Dendritic cell treated with granulocyte-macrophage colony-stimulating factor and Interleukin-4, amounts not matched to agents 40 ng/mL and 50 ng/mL, for 4 days (primary cell): ENCODE data around the gene SLC35E2B.
"Not testable (repeated sequence)": the region's sequence is repeated elsewhere in the genome, so short reads cannot be mapped to it uniquely, and the experiment has no call there.

Experiments
- H3K27ac Mint-ChIP-seq: one replicate; pipeline ENCODE4 v1.8.0; 2022; ENCODE audit warnings: mild to moderate bottlenecking, mixed read lengths
- H3K27me3 Mint-ChIP-seq: one replicate; pipeline ENCODE4 v1.8.0; 2022; ENCODE audit warnings: mild to moderate bottlenecking, mixed read lengths
- H3K36me3 Mint-ChIP-seq: one replicate; pipeline ENCODE4 v1.8.0; 2022; ENCODE audit warnings: low read depth, mixed read lengths
- H3K4me1 Mint-ChIP-seq: one replicate; pipeline ENCODE4 v1.8.0; 2022; ENCODE audit warnings: low read depth, mixed read lengths
- H3K4me3 Mint-ChIP-seq: one replicate; pipeline ENCODE4 v1.8.0; 2022; ENCODE audit warnings: mild to moderate bottlenecking, moderate library complexity, mixed read lengths
- H3K9me3 Mint-ChIP-seq: one replicate; pipeline ENCODE4 v1.8.0; 2022; ENCODE audit warnings: mixed read lengths
- intact Hi-C: fragments of 100-400 bp; cut with micrococcal nuclease; formaldehyde crosslinking; loops from one replicate; pipeline ENCODE4 v1.15.0; 2022

SLC35E2B gene

GRCh38 chr1:1721201-1721600, 28.6 kb upstream of the SLC35E2B start:
- no peak overlapping the region for H3K4me3 Mint-ChIP-seq
- peaks cover 54% of the 10 kb centered on the region for H3K36me3 Mint-ChIP-seq
- H3K4me1 Mint-ChIP-seq, result no peaks in the 10 kb centered on the region
- H3K27me3 Mint-ChIP-seq, result no peaks in the 10 kb centered on the region
- no peaks in the 10 kb centered on the region for H3K9me3 Mint-ChIP-seq
- no peak overlapping the region for H3K27ac Mint-ChIP-seq
- intact Hi-C loops, result no loop called here

DNA sequence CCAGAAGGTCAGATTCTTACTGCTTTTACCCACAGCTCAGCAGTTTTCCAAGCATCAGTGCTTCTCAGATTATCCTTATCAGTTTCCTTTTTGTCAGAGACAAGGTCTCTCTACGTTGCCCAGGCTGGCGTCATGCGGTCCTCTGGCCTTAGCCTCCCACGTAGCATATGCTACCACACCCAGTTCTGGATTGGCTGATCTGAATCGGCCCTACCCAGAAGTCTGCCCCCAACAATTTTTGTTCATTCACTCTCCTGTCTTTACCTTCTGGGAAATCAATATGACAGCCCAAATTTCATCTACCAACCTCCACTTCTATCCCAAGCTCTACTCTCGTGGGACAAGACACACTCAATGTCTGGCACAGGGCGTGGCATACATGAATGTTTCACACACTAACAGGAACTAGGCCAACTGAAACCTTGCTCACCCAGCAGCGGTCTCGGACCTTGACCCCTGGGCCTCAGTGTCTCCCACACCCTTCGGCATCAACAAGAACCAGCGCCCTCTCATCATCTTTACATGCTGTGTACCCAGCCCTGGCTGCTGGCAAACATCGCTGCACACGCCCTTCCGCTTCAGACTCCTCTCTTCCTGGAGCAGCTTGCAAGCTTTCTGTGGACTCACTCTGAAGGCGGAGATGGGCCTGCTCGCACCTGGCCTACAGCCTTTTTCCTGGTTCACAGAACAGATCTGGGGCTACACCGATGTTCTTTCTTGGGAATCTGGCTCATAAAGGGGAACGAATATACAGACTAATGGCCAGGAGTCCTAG, 22.7 kb upstream of the SLC35E2B start:
- H3K27ac Mint-ChIP-seq, H3K4me1 Mint-ChIP-seq, H3K9me3 Mint-ChIP-seq, intact Hi-C loops, H3K27me3 Mint-ChIP-seq, H3K4me3 Mint-ChIP-seq: not testable (repeated sequence)
- H3K36me3 Mint-ChIP-seq, result peaks cover 54% of the 10 kb centered on the region

DNA sequence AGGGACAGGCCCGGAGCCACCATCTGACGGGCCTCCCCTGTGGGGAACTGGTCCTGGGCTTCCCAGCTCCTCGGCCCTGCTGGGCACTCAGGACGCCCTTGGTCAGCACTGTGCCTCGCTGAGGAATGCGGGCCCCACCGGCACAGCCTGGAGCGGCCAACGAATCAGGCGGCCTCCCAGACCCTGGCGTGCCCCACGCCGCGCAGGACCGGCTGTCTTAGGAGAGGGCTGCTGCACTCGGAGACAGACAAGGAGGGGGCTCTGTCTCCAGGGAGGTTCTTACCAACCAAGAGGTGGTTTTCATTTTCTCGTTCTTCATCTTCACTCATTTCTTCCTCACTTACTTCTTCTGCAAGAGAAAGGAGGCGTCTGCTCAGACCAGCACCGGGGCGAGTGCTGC, 15.3 kb upstream of the SLC35E2B start:
- H3K27me3 Mint-ChIP-seq, H3K9me3 Mint-ChIP-seq, H3K27ac Mint-ChIP-seq, intact Hi-C loops, H3K4me3 Mint-ChIP-seq, H3K4me1 Mint-ChIP-seq: not testable (repeated sequence)
- peaks cover 41% of the 10 kb centered on the region for H3K36me3 Mint-ChIP-seq

- intact Hi-C loops, H3K4me3 Mint-ChIP-seq, H3K4me1 Mint-ChIP-seq, H3K27me3 Mint-ChIP-seq, H3K27ac Mint-ChIP-seq, H3K9me3 Mint-ChIP-seq: not testable (repeated sequence)
- peaks cover 41% of the 10 kb centered on the region for H3K36me3 Mint-ChIP-seq
Observed at GRCh38 chr1:1707241-1707640, 14.6 kb upstream of the SLC35E2B start.

- intact Hi-C loops, H3K9me3 Mint-ChIP-seq, H3K27me3 Mint-ChIP-seq, H3K27ac Mint-ChIP-seq, H3K4me1 Mint-ChIP-seq, H3K4me3 Mint-ChIP-seq: not testable (repeated sequence)
- H3K36me3 Mint-ChIP-seq, result peaks cover 39% of the 10 kb centered on the region
Observed at GRCh38 chr1:1705623-1706022, 13.0 kb upstream of the SLC35E2B start.

- intact Hi-C loops, H3K27ac Mint-ChIP-seq, H3K27me3 Mint-ChIP-seq, H3K4me1 Mint-ChIP-seq, H3K9me3 Mint-ChIP-seq, H3K4me3 Mint-ChIP-seq: not testable (repeated sequence)
- H3K36me3 Mint-ChIP-seq, result peaks cover 35% of the 10 kb centered on the region
Observed at GRCh38 chr1:1704284-1704957, 11.8 kb upstream of the SLC35E2B start.

DNA sequence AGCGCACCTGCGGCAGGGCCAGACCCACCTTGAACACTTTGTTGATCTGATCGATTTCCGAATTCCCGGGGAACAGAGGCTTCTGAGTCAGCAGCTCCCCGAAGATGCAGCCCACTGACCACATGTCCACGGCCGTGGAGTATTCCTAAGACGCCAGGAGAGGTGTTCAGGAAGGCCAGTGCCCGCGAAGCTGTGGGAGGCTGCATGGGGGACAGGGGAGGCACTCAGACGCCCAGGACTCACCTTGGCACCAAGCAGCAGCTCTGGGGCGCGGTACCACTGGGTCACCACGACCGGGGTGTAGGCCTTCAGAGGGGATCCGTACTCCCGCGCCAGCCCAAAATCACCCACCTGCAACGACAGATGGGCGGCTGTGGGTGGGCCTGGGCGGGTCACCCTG, 11.2 kb upstream of the SLC35E2B start:
- Mint-ChIP-seq H3K36me3 (peaks cover 35% of the 10 kb centered on the region), H3K27ac (no peak overlapping the region), H3K4me1 (no peaks in the 10 kb centered on the region), H3K4me3 (no peak overlapping the region), H3K9me3 (no peaks in the 10 kb centered on the region), H3K27me3 (peaks cover 3% of the 10 kb centered on the region)
- intact Hi-C loops, result no loop called here

DNA sequence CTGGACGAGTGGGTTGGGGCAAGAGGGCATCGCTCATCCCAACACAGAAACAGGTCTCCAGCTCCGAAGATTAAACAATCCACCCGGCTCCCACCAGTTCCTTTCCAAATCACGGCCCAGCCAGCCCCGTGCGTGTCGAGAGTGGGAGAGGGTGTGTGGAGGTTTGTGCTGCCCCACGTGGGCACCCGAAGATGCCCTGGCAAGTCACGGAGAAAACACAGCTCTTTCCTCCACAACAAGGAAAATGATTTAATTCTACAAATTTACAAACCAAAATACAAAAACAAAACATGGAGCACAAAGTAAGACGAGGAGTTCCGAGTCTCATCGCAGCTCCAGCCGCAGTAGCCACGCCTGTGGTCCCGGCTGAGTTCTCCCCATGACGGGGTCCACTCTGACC, 9.9 kb upstream of the SLC35E2B start:
- H3K4me1 Mint-ChIP-seq, intact Hi-C loops, H3K9me3 Mint-ChIP-seq, H3K27me3 Mint-ChIP-seq, H3K4me3 Mint-ChIP-seq, H3K27ac Mint-ChIP-seq: not testable (repeated sequence)
- peaks cover 28% of the 10 kb centered on the region for H3K36me3 Mint-ChIP-seq

- H3K27me3 Mint-ChIP-seq, H3K4me3 Mint-ChIP-seq, H3K4me1 Mint-ChIP-seq, H3K9me3 Mint-ChIP-seq, intact Hi-C loops, H3K27ac Mint-ChIP-seq: not testable (repeated sequence)
- H3K36me3 Mint-ChIP-seq, result peaks cover 17% of the 10 kb centered on the region
Observed at GRCh38 chr1:1700557-1700956, 8.0 kb upstream of the SLC35E2B start.

DNA sequence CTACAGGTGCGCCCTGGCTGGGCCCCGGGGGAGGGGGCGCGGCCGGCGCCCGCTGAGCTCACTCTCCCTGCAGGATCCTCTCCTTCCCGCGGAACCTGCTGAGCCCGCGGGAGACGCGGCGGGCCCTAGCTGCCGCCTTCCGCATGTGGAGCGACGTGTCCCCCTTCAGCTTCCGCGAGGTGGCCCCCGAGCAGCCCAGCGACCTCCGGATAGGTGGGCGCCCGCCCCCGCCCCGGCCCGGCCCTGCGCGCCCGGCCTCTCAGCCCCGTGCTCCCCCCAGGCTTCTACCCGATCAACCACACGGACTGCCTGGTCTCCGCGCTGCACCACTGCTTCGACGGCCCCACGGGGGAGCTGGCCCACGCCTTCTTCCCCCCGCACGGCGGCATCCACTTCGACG, 7.5 kb upstream of the SLC35E2B start:
- H3K9me3 Mint-ChIP-seq, H3K4me3 Mint-ChIP-seq, intact Hi-C loops, H3K4me1 Mint-ChIP-seq, H3K27me3 Mint-ChIP-seq, H3K27ac Mint-ChIP-seq: not testable (repeated sequence)
- H3K36me3 Mint-ChIP-seq, result peaks cover 17% of the 10 kb centered on the region

GRCh38 chr1:1699061-1699460, 6.5 kb upstream of the SLC35E2B start:
- intact Hi-C loops, H3K27ac Mint-ChIP-seq, H3K9me3 Mint-ChIP-seq: not testable (repeated sequence)

DNA sequence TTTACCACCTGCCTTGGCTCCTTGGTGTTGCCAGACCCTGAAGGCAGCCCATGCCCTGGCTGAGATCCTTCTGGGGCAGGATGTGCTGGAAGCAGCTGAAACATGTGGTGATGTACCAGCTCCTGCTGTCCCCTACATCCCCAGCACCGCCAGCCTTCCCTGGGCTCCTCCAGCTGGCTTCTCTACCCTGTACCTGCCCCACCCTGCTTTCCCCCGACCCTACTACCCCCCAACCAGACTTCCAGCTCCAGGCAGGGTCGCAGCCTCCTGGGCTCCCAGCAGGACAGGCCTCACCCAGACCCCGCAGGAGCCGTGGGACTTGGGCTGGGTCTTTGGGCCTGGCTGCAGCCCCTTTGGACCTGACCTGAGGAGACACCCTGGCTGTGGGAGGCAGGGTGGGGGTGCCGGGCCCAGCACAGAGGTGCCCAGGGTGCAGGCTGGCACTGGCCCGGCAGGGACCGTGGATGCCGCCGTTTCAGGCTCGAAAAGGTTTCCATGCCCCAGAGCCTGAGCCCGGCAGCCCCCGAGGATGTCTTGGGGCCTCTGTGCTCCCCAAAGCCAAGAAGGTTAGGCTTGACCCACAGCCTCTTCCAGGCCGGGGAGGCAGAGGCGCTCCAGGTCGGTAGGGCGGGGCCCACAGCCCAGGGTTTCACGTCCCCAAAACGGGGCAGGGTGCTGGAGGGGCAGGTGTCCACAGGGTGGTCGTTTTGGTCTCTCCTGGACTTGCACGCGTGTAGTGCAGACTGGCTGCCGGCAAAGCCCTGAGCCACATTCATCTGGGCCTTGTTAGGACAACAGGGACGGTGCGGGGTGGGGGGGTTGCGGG, 5.0 kb upstream of the SLC35E2B start:
- H3K4me3 Mint-ChIP-seq, H3K36me3 Mint-ChIP-seq, H3K27ac Mint-ChIP-seq, intact Hi-C loops, H3K9me3 Mint-ChIP-seq, H3K4me1 Mint-ChIP-seq, H3K27me3 Mint-ChIP-seq: not testable (repeated sequence)

More at GRCh38 chr1:1699061-1699460, 6.5 kb upstream of the SLC35E2B start:
- not testable (repeated sequence) for H3K4me3 Mint-ChIP-seq, H3K4me1 Mint-ChIP-seq, H3K27me3 Mint-ChIP-seq, H3K36me3 Mint-ChIP-seq

GRCh38 chr1:1696431-1697357, 4.1 kb upstream of the SLC35E2B start:
- intact Hi-C loops, H3K4me1 Mint-ChIP-seq, H3K27me3 Mint-ChIP-seq, H3K27ac Mint-ChIP-seq, H3K36me3 Mint-ChIP-seq, H3K9me3 Mint-ChIP-seq, H3K4me3 Mint-ChIP-seq: not testable (repeated sequence)
